Measurements from ENCODE around the gene AGPAT4. TPM values are rescaled to one million over a fixed set of nuclear protein-coding genes. Genes with fewer than 3 reads are reported as not detected.

Gene AGPAT4
- total RNA-seq, 2 experiments from 2014 or later: 0.95 to 1.3 TPM

DNA sequence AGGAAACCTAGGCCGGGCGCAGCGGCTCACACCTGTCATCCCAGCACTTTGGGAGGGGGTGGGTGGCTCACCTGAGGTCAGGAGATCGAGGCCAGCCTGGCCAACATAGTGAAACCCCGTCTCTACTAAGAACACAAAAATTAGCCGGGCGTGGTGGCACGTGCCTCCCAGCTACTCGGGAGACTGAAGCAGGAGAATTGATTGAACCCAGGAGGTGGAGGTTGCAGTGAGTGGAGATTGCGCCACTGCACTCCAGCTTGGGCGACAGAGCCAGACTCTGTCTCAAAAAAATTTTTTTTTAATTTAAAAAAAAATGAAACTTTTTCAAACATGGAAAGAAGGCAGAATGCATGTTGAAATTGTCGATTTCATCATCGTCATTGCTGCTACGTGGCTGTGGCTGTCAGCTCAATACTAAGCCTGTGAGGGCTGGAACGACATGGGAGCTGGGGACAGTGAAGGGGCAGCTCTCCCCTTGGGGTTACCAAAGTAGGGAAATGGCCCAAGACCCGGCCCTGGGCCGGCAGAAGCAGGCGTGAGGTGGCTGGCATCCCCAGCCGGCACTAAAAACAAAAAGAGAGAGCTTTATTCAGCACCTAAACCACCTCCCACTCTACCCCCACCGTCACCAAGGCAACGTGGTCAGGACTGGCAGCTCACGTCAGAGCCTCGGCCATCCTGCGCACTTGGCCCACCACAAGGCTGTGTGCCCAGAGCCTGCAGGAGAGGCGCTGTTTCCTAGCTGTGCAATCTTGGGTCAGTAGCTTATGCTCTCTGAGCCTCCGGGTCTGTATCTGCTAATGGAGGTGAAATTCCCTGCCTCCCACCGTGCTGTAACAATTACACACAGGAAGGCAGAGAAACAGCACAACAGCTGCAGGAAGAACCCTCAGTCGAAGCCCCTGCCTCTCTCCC, 30.8 kb downstream of the AGPAT4 start:
- Histone ChIP-seq H3K27ac (ENCODE audit: low read depth, low read length, poor library complexity, severe bottlenecking) (no peak overlapping the region), H3K4me2 (ENCODE audit: low read length) (no peak overlapping the region), H2AFZ (ENCODE audit: low read length) (no peak overlapping the region), H3K9me2 (ENCODE audit: insufficient read depth, low read length) (no peaks in the 10 kb centered on the region), H3K4me1 (ENCODE audit: insufficient read depth, low read length, poor library complexity, severe bottlenecking) (no peaks in the 10 kb centered on the region), H3K79me2 (ENCODE audit: insufficient read depth, low read depth, low read length) (no peaks in the 10 kb centered on the region), H3K36me3 (ENCODE audit: insufficient read depth, low read length) (no peaks in the 10 kb centered on the region), H4K20me1 (ENCODE audit: insufficient read depth, low read length) (no peaks in the 10 kb centered on the region), H3K4me3 (ENCODE audit: low read depth, low read length, poor library complexity, severe bottlenecking) (no peak overlapping the region), H3K9me3 (ENCODE audit: low read length) (no peaks in the 10 kb centered on the region)
- CTCF ChIA-PET (ENCODE audit: unreplicated experiment): no interaction called here
- no peak for TF ChIP-seq EZH2phosphoT487 (IDR thresholded peaks at IDR 0.05; ENCODE audit: borderline replicate concordance, low read depth, low read length)
- no peak for DNase-seq (ENCODE audit: low spot score)
- no TSS peak for BruUV-seq (replicated peaks)
- POLR2A ChIA-PET: interaction anchor here (0.6 kb wide), 1 partner anchor 249 kb away, joined by 3 read pairs; no protein-coding TSS in a partner anchor
- intact Hi-C loops (cut with micrococcal nuclease; ENCODE audit: unreplicated experiment): no loop called here

DNA sequence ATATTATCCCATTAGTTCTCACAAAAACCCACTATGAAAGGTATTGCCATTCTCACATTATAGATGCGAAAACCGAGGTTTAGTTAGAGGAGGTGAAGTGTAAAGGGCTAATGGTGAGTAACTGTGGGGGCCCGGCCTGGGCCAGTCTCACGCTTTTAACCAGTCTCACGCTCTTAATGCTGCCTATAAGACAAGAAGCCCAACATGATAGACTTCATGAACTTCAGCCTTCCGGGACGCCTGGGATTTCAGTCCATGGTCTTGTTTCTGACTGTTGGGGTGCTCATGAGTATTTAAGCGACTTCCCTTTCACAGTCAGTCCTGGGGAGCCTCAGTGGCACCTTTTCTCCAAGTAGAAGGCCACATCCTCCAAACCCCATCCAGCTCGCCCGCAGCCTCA, 31.7 kb downstream of the AGPAT4 start:
- CTCF ChIA-PET (ENCODE audit: unreplicated experiment): no interaction called here
- H3K4me2 ChIP-seq (ENCODE audit: low read length): no peak overlapping the region
- no peaks in the 10 kb centered on the region for H3K9me2 ChIP-seq (ENCODE audit: insufficient read depth, low read length)
- H3K36me3 ChIP-seq (ENCODE audit: insufficient read depth, low read length): no peaks in the 10 kb centered on the region
- no peak overlapping the region for H3K27ac ChIP-seq (ENCODE audit: low read depth, low read length, poor library complexity, severe bottlenecking)
- no peak overlapping the region for H3K4me3 ChIP-seq (ENCODE audit: low read depth, low read length, poor library complexity, severe bottlenecking)
- H3K9me3 ChIP-seq (ENCODE audit: low read length): no peaks in the 10 kb centered on the region
- no peak overlapping the region for H2AFZ ChIP-seq (ENCODE audit: low read length)
- no peaks in the 10 kb centered on the region for H3K79me2 ChIP-seq (ENCODE audit: insufficient read depth, low read depth, low read length)
- no peaks in the 10 kb centered on the region for H3K4me1 ChIP-seq (ENCODE audit: insufficient read depth, low read length, poor library complexity, severe bottlenecking)
- BruUV-seq (replicated peaks): no TSS peak
- H4K20me1 ChIP-seq (ENCODE audit: insufficient read depth, low read length): no peaks in the 10 kb centered on the region
- no peak for DNase-seq (ENCODE audit: low spot score)
- intact Hi-C loops (cut with micrococcal nuclease; ENCODE audit: unreplicated experiment): no loop called here
- no peak for TF ChIP-seq EZH2phosphoT487 (IDR thresholded peaks at IDR 0.05; ENCODE audit: borderline replicate concordance, low read depth, low read length)
- TF ChIP-seq, protein P1, sequence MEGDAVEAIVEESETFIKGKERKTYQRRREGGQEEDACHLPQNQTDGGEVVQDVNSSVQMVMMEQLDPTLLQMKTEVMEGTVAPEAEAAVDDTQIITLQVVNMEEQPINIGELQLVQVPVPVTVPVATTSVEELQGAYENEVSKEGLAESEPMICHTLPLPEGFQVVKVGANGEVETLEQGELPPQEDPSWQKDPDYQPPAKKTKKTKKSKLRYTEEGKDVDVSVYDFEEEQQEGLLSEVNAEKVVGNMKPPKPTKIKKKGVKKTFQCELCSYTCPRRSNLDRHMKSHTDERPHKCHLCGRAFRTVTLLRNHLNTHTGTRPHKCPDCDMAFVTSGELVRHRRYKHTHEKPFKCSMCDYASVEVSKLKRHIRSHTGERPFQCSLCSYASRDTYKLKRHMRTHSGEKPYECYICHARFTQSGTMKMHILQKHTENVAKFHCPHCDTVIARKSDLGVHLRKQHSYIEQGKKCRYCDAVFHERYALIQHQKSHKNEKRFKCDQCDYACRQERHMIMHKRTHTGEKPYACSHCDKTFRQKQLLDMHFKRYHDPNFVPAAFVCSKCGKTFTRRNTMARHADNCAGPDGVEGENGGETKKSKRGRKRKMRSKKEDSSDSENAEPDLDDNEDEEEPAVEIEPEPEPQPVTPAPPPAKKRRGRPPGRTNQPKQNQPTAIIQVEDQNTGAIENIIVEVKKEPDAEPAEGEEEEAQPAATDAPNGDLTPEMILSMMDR (conservative IDR thresholded peaks at IDR 0.05; ENCODE audit: low read length): no peak
- POLR2A ChIA-PET: no interaction called here

DNA sequence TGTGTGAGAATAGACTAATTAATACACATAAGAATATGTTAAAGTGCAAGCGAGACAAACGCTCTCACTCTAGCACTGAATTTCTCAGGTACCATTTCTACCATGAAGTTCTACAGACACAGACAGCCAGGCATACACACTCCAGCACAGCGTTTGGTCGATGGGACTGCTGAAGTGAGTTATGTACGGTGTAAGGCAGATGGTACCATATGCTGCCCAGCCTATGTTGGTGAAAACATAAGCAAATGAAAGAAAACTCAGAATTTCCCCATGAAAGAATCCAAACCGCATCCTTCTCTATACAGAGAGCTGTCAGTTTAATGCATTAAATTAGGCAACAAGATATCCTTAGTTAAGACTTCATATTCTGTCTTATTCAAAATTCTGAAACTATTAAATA, 34.9 kb downstream of the AGPAT4 start:
- no peak for TF ChIP-seq EZH2phosphoT487 (IDR thresholded peaks at IDR 0.05; ENCODE audit: borderline replicate concordance, low read depth, low read length)
- TF ChIP-seq, protein P1 (conservative IDR thresholded peaks at IDR 0.05; ENCODE audit: low read length): no peak
- POLR2A ChIA-PET: no interaction called here
- intact Hi-C loops (cut with micrococcal nuclease; ENCODE audit: unreplicated experiment): no loop called here
- Histone ChIP-seq H3K9me2 (ENCODE audit: insufficient read depth, low read length) (no peaks in the 10 kb centered on the region), H2AFZ (ENCODE audit: low read length) (no peak overlapping the region), H3K79me2 (ENCODE audit: insufficient read depth, low read depth, low read length) (no peaks in the 10 kb centered on the region), H3K4me1 (ENCODE audit: insufficient read depth, low read length, poor library complexity, severe bottlenecking) (no peaks in the 10 kb centered on the region), H3K4me2 (ENCODE audit: low read length) (no peak overlapping the region), H3K36me3 (ENCODE audit: insufficient read depth, low read length) (no peaks in the 10 kb centered on the region), H3K9me3 (ENCODE audit: low read length) (no peaks in the 10 kb centered on the region), H3K4me3 (ENCODE audit: low read depth, low read length, poor library complexity, severe bottlenecking) (no peak overlapping the region), H4K20me1 (ENCODE audit: insufficient read depth, low read length) (no peaks in the 10 kb centered on the region), H3K27ac (ENCODE audit: low read depth, low read length, poor library complexity, severe bottlenecking) (no peak overlapping the region)
- no peak for DNase-seq (ENCODE audit: low spot score)
- CTCF ChIA-PET (ENCODE audit: unreplicated experiment): no interaction called here
- BruUV-seq (replicated peaks): no TSS peak
